SU-DHL-6 (cell line): ENCODE results near the gene HDAC5.

Experiments used
- H2AFZ ChIP-seq: fragments of 200-600 bp; sonication (generic); 2 replicates; pipeline ENCODE4 v1.6.1; 2014; ENCODE audit warnings: low read depth, mild to moderate bottlenecking, moderate library complexity, mixed read lengths, antibody characterized with exemption, low read length; ENCODE audit not compliant: severe bottlenecking
- H3F3A ChIP-seq: fragments of 200-600 bp; shearing (Covaris generic); 2 replicates; pipeline ENCODE4 v1.6.0; 2016; ENCODE audit warnings: antibody characterized with exemption, mild to moderate bottlenecking; ENCODE audit not compliant: insufficient read depth
- H3K27ac ChIP-seq: fragments of 200-600 bp; sonication (generic); 2 replicates; pipeline ENCODE4 v1.5.1; 2016; ENCODE audit warnings: low read depth, mild to moderate bottlenecking, low read length, moderate library complexity, mixed read lengths
- H3K27me3 ChIP-seq: fragments of 200-600 bp; sonication (generic), shearing (Covaris generic); 2 replicates; pipeline ENCODE4 v1.6.0; 2014; ENCODE audit warnings: mild to moderate bottlenecking, low read length
- H3K36me3 ChIP-seq: fragments of 200-600 bp; sonication (generic); 2 replicates; pipeline ENCODE4 v1.6.1; 2014; ENCODE audit warnings: mild to moderate bottlenecking, low read length, mixed read lengths
- H3K4me2 ChIP-seq: fragments of 300-600, 200-600 bp; shearing (Covaris generic), sonication (generic); 2 replicates; pipeline ENCODE4 v1.6.0; 2014; ENCODE audit warnings: low read length, low read depth, mild to moderate bottlenecking; ENCODE audit not compliant: poor library complexity, severe bottlenecking
- H3K4me3 ChIP-seq: fragments of 200-600 bp; sonication (generic); 2 replicates; pipeline ENCODE4 v1.5.1; 2014; ENCODE audit warnings: antibody characterized with exemption, low read length, mild to moderate bottlenecking, mixed read lengths; ENCODE audit not compliant: insufficient read depth, poor library complexity, severe bottlenecking
- H3K79me2 ChIP-seq: fragments of 200-600 bp; sonication (generic); 2 replicates; pipeline ENCODE4 v1.6.1; 2014; ENCODE audit warnings: mild to moderate bottlenecking, low read length, moderate library complexity; ENCODE audit not compliant: insufficient read depth
- H3K9ac ChIP-seq: fragments of 200-600 bp; sonication (generic); 2 replicates; pipeline ENCODE4 v1.7.0; 2014; ENCODE audit warnings: mild to moderate bottlenecking, low read length
- H3K9me2 ChIP-seq: fragments of 200-600 bp; sonication (generic); replicated peaks from 2 replicates; pipeline ENCODE4 v1.6.1; 2014; ENCODE audit warnings: low read length; ENCODE audit not compliant: insufficient read depth
- H3K9me3 ChIP-seq: fragments of 200-600 bp; sonication (generic); 2 replicates; pipeline ENCODE4 v1.6.1; 2014; ENCODE audit warnings: low read length, mixed read lengths; ENCODE audit not compliant: insufficient read depth
- H4K20me1 ChIP-seq: fragments of 200-600 bp; sonication (generic); 2 replicates; pipeline ENCODE4 v1.6.1; 2014; ENCODE audit warnings: low read depth, mild to moderate bottlenecking, antibody characterized with exemption, low read length, moderate library complexity, mixed read lengths
- EZH2phosphoT487 ChIP-seq: fragments of 200-600 bp; sonication (generic), shearing (Covaris generic); conservative IDR thresholded peaks from 2 replicates; pipeline ENCODE4 v1.6.1; 2018; ENCODE audit warnings: mild to moderate bottlenecking, antibody characterized with exemption, low read length, moderate library complexity, mixed read lengths
- TF ChIP-seq, protein P1 (sequence below): fragments of 200-600 bp; sonication (generic); IDR thresholded peaks from one replicate; pipeline ENCODE4 v1.5.1; 2017; ENCODE audit warnings: antibody characterized with exemption, mild to moderate bottlenecking, low read length, moderate library complexity; ENCODE audit not compliant: insufficient read depth, poor library complexity, severe bottlenecking

Gene HDAC5

DNA sequence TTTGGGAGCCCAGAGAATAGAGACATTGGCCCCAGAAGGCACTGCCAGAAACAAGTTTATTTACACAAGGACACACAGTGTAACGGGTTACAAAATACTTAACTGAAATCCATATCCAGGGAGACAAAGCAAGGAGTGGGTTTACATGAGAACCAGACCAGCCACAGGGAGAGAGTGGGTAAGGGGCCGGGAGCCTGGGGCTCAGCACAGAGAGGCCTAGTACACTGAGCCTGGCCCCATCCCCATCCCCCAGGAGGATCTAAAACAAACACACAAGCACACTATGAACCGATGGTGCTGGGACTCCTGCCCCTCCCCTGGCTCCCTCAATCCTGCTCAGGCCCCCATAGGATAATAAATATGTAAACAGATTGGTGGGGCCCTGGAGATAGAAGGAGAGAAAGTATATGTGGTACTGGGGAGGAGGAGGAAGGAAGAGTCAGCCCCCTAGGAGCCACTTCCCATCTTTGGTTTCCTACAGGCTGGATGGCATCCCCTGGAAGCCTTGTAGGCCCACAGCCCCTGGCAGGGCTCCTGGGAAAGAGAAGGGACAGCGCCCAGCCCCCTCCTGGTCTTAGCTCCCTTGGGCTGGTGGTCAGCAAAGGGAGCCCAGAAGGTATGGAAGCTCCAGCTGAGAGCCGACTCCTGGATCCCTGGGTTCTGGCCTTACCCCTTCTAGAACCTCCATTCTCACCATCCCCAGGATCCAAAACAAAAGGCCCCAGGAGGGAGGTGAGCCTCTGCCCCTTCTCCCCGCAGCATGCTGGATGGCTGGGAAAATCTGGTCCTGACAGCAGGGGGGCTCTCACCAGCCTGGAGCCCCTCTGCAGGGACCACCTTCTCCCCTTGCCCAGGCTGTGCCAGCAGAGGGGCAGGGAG, 46.5 kb downstream of the HDAC5 start:
- no peak overlapping the region for H3K4me2 ChIP-seq
- no peaks in the 10 kb centered on the region for H3K9me3 ChIP-seq
- H3K27me3 ChIP-seq = no peaks in the 10 kb centered on the region
- H3F3A ChIP-seq = no peaks in the 10 kb centered on the region
- H3K9me2 ChIP-seq = no peaks in the 10 kb centered on the region
- H3K4me3 ChIP-seq = no peak overlapping the region
- no peak overlapping the region for H3K27ac ChIP-seq
- H3K9ac ChIP-seq = no peak overlapping the region
- TF ChIP-seq, protein P1, sequence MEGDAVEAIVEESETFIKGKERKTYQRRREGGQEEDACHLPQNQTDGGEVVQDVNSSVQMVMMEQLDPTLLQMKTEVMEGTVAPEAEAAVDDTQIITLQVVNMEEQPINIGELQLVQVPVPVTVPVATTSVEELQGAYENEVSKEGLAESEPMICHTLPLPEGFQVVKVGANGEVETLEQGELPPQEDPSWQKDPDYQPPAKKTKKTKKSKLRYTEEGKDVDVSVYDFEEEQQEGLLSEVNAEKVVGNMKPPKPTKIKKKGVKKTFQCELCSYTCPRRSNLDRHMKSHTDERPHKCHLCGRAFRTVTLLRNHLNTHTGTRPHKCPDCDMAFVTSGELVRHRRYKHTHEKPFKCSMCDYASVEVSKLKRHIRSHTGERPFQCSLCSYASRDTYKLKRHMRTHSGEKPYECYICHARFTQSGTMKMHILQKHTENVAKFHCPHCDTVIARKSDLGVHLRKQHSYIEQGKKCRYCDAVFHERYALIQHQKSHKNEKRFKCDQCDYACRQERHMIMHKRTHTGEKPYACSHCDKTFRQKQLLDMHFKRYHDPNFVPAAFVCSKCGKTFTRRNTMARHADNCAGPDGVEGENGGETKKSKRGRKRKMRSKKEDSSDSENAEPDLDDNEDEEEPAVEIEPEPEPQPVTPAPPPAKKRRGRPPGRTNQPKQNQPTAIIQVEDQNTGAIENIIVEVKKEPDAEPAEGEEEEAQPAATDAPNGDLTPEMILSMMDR = no peak
- TF ChIP-seq EZH2phosphoT487 = no peak
- H3K36me3 ChIP-seq = no peaks in the 10 kb centered on the region
- H4K20me1 ChIP-seq = no peaks in the 10 kb centered on the region
- H3K79me2 ChIP-seq = peaks cover 7% of the 10 kb centered on the region; the same call in 1 of the 2 replicates
- no peak overlapping the region for H2AFZ ChIP-seq

DNA sequence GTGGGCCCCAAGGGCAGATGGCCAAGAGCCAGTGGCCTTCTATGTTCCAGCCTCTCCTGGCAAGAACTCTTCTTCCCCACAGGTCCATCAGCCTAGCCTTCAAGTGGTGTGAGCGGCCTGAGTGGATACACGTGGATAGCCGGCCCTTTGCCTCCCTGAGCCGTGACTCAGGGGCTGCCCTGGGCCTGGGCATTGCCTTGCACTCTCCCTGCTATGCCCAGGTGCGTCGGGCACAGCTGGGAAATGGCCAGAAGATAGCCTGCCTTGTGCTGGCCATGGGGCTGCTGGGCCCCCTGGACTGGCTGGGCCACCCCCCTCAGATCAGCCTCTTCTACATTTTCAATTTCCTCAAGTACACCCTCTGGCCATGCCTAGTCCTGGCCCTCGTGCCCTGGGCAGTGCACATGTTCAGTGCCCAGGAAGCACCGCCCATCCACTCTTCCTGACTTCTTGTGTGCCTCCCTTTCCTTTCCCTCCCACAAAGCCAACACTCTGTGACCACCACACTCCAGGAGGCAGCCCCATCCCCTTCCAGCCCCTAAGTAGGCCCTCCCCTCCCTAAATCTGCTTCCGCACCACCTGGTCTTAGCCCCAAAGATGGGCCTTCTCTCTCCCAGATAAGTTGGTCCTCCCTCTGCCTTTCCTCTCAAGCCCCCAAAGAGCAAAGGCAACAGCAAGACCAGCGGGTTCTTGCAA, 47.7 kb downstream of the HDAC5 start:
- H3K9ac ChIP-seq = no peak overlapping the region
- no peak overlapping the region for H3K27ac ChIP-seq
- no peaks in the 10 kb centered on the region for H3K36me3 ChIP-seq

DNA sequence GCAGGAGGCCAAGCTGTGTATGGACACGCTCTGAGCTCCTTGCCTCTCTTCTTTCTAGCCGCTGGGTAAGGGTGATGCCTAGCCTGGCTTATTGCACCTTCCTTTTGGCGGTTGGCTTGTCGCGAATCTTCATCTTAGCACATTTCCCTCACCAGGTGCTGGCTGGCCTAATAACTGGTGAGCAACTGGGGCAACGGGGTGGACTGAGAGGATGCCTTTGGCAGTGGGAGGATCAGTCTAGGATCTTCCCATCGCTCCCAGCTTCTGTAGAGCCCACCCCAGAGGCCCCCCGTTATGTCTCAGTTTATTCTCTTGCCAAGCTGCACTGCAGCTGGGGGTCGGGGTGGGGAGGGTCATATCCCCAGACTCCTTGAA, 48.5 kb downstream of the HDAC5 start:
- peaks cover 16% of the 10 kb centered on the region; the same call in 1 of the 2 replicates for H3K79me2 ChIP-seq
- H3K4me2 ChIP-seq = no peak overlapping the region
- no peaks in the 10 kb centered on the region for H3K27me3 ChIP-seq
- no peaks in the 10 kb centered on the region for H3K9me2 ChIP-seq
- H3K36me3 ChIP-seq = no peaks in the 10 kb centered on the region
- H3K9ac ChIP-seq = no peak overlapping the region
- H3F3A ChIP-seq = peaks cover 8% of the 10 kb centered on the region
- no peak overlapping the region for H3K4me3 ChIP-seq
- no peak overlapping the region for H2AFZ ChIP-seq
- H3K27ac ChIP-seq = no peak overlapping the region
- no peaks in the 10 kb centered on the region for H4K20me1 ChIP-seq
- TF ChIP-seq, protein P1 = no peak
- TF ChIP-seq EZH2phosphoT487 = no peak
- H3K9me3 ChIP-seq = no peaks in the 10 kb centered on the region

More for the DNA sequence above, 47.7 kb downstream of the HDAC5 start:
- no peaks in the 10 kb centered on the region for H3K9me2 ChIP-seq
- H2AFZ ChIP-seq = no peak overlapping the region
- H3K27me3 ChIP-seq = no peaks in the 10 kb centered on the region
- H3K9me3 ChIP-seq = no peaks in the 10 kb centered on the region
- no peak for TF ChIP-seq EZH2phosphoT487
- TF ChIP-seq, protein P1 = no peak
- H3F3A ChIP-seq = peaks cover 4% of the 10 kb centered on the region; the same call in 1 of the 2 replicates
- no peaks in the 10 kb centered on the region for H4K20me1 ChIP-seq
- no peak overlapping the region for H3K4me2 ChIP-seq
- no peak overlapping the region for H3K4me3 ChIP-seq
- peaks cover 16% of the 10 kb centered on the region; the same call in 1 of the 2 replicates for H3K79me2 ChIP-seq
